ENCODE data around the gene C1QTNF4.
"Not testable (repeated sequence)": the region's sequence is repeated elsewhere in the genome, so short reads cannot be mapped to it uniquely, and the experiment has no call there.

Gene C1QTNF4

GRCh38 chr11:47593934-47594855 is at the start of gene C1QTNF4:
Gene C1QTNF4, minus strand, starts transcription at chr11:47594411. Its CDS starts 3,601 bp downstream, at chr11:47590810.
- TF ChIP-seq, protein P1, sequence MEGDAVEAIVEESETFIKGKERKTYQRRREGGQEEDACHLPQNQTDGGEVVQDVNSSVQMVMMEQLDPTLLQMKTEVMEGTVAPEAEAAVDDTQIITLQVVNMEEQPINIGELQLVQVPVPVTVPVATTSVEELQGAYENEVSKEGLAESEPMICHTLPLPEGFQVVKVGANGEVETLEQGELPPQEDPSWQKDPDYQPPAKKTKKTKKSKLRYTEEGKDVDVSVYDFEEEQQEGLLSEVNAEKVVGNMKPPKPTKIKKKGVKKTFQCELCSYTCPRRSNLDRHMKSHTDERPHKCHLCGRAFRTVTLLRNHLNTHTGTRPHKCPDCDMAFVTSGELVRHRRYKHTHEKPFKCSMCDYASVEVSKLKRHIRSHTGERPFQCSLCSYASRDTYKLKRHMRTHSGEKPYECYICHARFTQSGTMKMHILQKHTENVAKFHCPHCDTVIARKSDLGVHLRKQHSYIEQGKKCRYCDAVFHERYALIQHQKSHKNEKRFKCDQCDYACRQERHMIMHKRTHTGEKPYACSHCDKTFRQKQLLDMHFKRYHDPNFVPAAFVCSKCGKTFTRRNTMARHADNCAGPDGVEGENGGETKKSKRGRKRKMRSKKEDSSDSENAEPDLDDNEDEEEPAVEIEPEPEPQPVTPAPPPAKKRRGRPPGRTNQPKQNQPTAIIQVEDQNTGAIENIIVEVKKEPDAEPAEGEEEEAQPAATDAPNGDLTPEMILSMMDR (IDR thresholded peaks at IDR 0.05; ENCODE audit: low read depth, low read length) = no peak
- DNase-seq (ENCODE audit: low read depth in 2 of 2) = no peak

GRCh38 chr11:47642099-47642855 is 48.1 kb upstream of the C1QTNF4 start, which contains the start of gene MTCH2:
Gene MTCH2, minus strand, starts transcription at chr11:47642559. Its CDS starts 94 bp downstream, at chr11:47642465.
- TF ChIP-seq, protein P1 (IDR thresholded peaks at IDR 0.05; ENCODE audit: low read depth, low read length) = peak; percentile 11
- peak within 1 kb of the TSS; percentile 91 to 92 for H3K4me3 ChIP-seq (replicated peaks in 1 of 2; ENCODE audit: low read depth in 2 of 2, low read length in 2 of 2)
- DNase-seq (ENCODE audit: low read depth in 2 of 2) = peak; percentile 98 to 99

More at GRCh38 chr11:47593934-47594855, at the start of gene C1QTNF4:
- peak within 1 kb of the TSS in 1 of 2 donors; percentile 21 for H3K4me3 ChIP-seq (replicated peaks in 1 of 2; ENCODE audit: low read depth in 2 of 2, low read length in 2 of 2)

DNA sequence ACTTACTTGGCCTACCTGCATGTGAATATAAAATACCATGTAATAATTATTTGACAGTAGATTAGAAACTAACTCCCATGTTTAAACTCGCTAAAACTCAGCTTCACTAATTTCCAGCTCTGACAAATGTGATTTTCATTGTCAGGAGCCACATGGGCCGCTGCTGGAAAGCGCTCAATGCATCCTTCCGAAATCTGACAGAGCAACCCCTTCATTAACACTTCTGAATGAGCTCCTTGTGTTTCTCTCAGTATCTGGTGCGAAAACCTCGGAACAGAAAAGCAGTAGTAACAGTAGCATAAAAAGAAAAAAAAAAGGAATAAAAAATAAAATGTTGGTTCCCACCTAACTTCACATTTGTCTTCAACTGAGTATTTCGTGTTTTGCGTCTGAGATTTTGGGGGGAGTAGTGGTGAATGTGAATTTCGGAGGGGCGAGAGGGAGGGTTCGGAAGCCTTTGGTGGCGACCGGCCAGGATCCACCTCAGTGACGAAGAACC is 47.4 kb upstream of the C1QTNF4 start:
- peak overlapping the region; percentile 91 to 92 for H3K4me3 ChIP-seq (replicated peaks in 1 of 2; ENCODE audit: low read depth in 2 of 2, low read length in 2 of 2)
- DNase-seq (ENCODE audit: low read depth in 2 of 2) = peak; percentile 5 to 7
- TF ChIP-seq, protein P1 (IDR thresholded peaks at IDR 0.05; ENCODE audit: low read depth, low read length) = no peak

DNA sequence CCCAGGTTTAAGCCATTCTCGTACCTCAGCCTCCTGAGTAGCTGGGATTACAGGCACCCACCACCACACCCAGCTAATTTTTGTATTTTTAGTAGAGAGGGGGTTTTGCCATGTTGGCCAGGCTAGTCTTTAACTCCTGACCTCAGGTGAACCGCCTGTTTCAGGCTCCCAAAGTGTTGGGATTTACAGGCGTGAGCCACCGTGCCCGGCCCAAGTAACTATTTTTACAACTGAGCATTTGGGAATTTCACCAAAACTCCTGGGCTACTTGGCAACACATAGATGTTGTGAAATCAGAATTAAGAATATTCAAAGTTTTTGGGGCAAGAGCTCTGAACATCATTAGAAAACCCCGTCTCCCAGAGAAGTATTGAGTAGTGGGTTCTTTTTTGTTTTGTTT is 46.3 kb upstream of the C1QTNF4 start:
- DNase-seq (ENCODE audit: low read depth in 2 of 2) = peak; percentile 2 to 42
- H3K4me3 ChIP-seq (replicated peaks in 1 of 2; ENCODE audit: low read depth in 2 of 2, low read length in 2 of 2) = not testable (repeated sequence)

GRCh38 chr11:47636331-47636730 is 42.1 kb upstream of the C1QTNF4 start:
- not testable (repeated sequence) for DNase-seq (ENCODE audit: low read depth in 2 of 2); H3K4me3 ChIP-seq (replicated peaks in 1 of 2; ENCODE audit: low read depth in 2 of 2, low read length in 2 of 2)

- H3K4me3 ChIP-seq (replicated peaks in 1 of 2; ENCODE audit: low read depth in 2 of 2, low read length in 2 of 2) = no peak overlapping the region
- DNase-seq (ENCODE audit: low read depth in 2 of 2) = peak; percentile 14
- TF ChIP-seq, protein P1 (IDR thresholded peaks at IDR 0.05; ENCODE audit: low read depth, low read length) = no peak
Observed at GRCh38 chr11:47631473-47631872, 37.3 kb upstream of the C1QTNF4 start.

GRCh38 chr11:47628026-47628425 is 33.8 kb upstream of the C1QTNF4 start:
- TF ChIP-seq, protein P1 (IDR thresholded peaks at IDR 0.05; ENCODE audit: low read depth, low read length) = no peak
- DNase-seq (ENCODE audit: low read depth in 2 of 2) = no peak
- H3K4me3 ChIP-seq (replicated peaks in 1 of 2; ENCODE audit: low read depth in 2 of 2, low read length in 2 of 2) = no peak overlapping the region

Data from cardiac fibroblast (primary cell).